SK-N-SH (cell line): ENCODE data around the gene BRI3. TPM values are rescaled to one million over a fixed set of nuclear protein-coding genes. Genes with fewer than 3 reads are reported as not detected.

ENCODE experiments used
- CTCF ChIA-PET: fragments of 300-600, 350-600 bp; formaldehyde crosslinking; extraction: SDS; loops from one replicate; lab custom pipeline; 2021; lab: Yijun Ruan, JAX
- POLR2A ChIA-PET: fragments of 350-600 bp; sonication (Branson Sonifier 250); formaldehyde crosslinking; extraction: SDS; loops from one replicate; lab custom pipeline; 2020; ENCODE audit warnings: antibody characterized with exemption, inconsistent platforms; lab: Yijun Ruan, JAX
- DNase-seq: peaks from one replicate; pipeline ENCODE4 v3.0.0; 2012
- H2AFZ ChIP-seq: fragments of 200-600 bp; sonication (generic); 2 replicates; pipeline ENCODE4 v1.8.1; 2016; ENCODE audit warnings: antibody characterized with exemption, mild to moderate bottlenecking, low read depth
- H3F3A ChIP-seq: fragments of 200-600 bp; sonication (generic); replicated peaks from 2 replicates; pipeline ENCODE3; 2016; ENCODE audit warnings: antibody characterized with exemption, mild to moderate bottlenecking; ENCODE audit not compliant: insufficient read depth
- H3K27ac ChIP-seq, 2 experiments: fragments of 200-500 bp in 1 of 2; fragments of 200-600 bp in 1 of 2; sonication (Bioruptor generic) in 1 of 2; sonication (generic), shearing (Covaris generic) in 1 of 2; 2 replicates each; pipeline versions ENCODE4 v1.5.1 to v1.6.1; 2014 to 2016; ENCODE audit warnings: low read depth in 2 of 2, inconsistent platforms in 1 of 2, low read length in 1 of 2, mild to moderate bottlenecking in 1 of 2, mixed read lengths in 1 of 2
- H3K27me3 ChIP-seq: fragments of 200-600 bp; sonication (generic), shearing (Covaris generic); 2 replicates; pipeline ENCODE4 v1.6.1; 2016; ENCODE audit warnings: mixed run types; ENCODE audit not compliant: insufficient read depth
- H3K36me3 ChIP-seq, 2 experiments: fragments of 200-500 bp in 1 of 2; fragments of 200-600 bp in 1 of 2; sonication (Bioruptor generic) in 1 of 2; sonication (generic) in 1 of 2; replicated peaks in 1 of 2; 2 replicates each; pipeline versions ENCODE3 to v1.5.1; 2014 to 2016; ENCODE audit warnings: low read length in 1 of 2, mild to moderate bottlenecking in 1 of 2; ENCODE audit not compliant: insufficient read depth in 2 of 2, control insufficient read depth in 1 of 2
- H3K4me1 ChIP-seq, 2 experiments: fragments of 200-500 bp in 1 of 2; fragments of 200-600 bp in 1 of 2; sonication (Bioruptor generic) in 1 of 2; sonication (generic), shearing (Covaris generic) in 1 of 2; 2 replicates each; pipeline versions ENCODE4 v1.5.1 to v1.6.1; 2014 to 2016; ENCODE audit warnings: low read depth in 1 of 2, low read length in 1 of 2, mixed run types in 1 of 2; ENCODE audit not compliant: insufficient read depth in 2 of 2, control insufficient read depth in 1 of 2
- H3K4me2 ChIP-seq: fragments of 200-600 bp; sonication (generic), shearing (Covaris generic); 2 replicates; pipeline ENCODE4 v1.6.1; 2017; ENCODE audit warnings: mixed run types
- H3K4me3 ChIP-seq, 2 experiments: fragments of 200-500 bp in 1 of 2; fragments of 200-600 bp in 1 of 2; sonication (Bioruptor generic) in 1 of 2; sonication (generic), shearing (Covaris generic) in 1 of 2; 2 replicates each; pipeline versions ENCODE4 v1.5.1 to v1.8.1; 2014 to 2016; ENCODE audit warnings: low read depth in 2 of 2, inconsistent platforms in 1 of 2, low read length in 1 of 2, mild to moderate bottlenecking in 1 of 2, mixed read lengths in 1 of 2, moderate library complexity in 1 of 2
- H3K79me2 ChIP-seq: fragments of 200-600 bp; sonication (generic); 2 replicates; pipeline ENCODE4 v1.8.1; 2017; ENCODE audit warnings: mild to moderate bottlenecking; ENCODE audit not compliant: insufficient read depth
- H3K9ac ChIP-seq: fragments of 200-600 bp; sonication (generic); 2 replicates; pipeline ENCODE4 v1.6.1; 2017; ENCODE audit warnings: mixed run types
- H3K9me2 ChIP-seq: fragments of 200-600 bp; sonication (generic); 2 replicates; pipeline ENCODE4 v1.6.1; 2017; ENCODE audit warnings: mixed run types
- H3K9me3 ChIP-seq: fragments of 200-600 bp; sonication (generic); 2 replicates; pipeline ENCODE4 v1.6.1; 2017; ENCODE audit warnings: mixed run types, mild to moderate bottlenecking, moderate library complexity
- H4K20me1 ChIP-seq: fragments of 200-600 bp; sonication (generic); 2 replicates; pipeline ENCODE4 v1.6.1; 2017; ENCODE audit warnings: mild to moderate bottlenecking, mixed run types; ENCODE audit not compliant: insufficient read depth
- EP300 ChIP-seq, 2 experiments: IDR thresholded peaks; 2 replicates each; pipeline versions ENCODE4 v1.4.0 to v1.6.1; 2012; ENCODE audit warnings: borderline replicate concordance in 1 of 2, low read depth in 1 of 2, low read length in 1 of 2
- FOSL2 ChIP-seq: IDR thresholded peaks from 2 replicates; pipeline ENCODE4 v1.4.0; 2012; ENCODE audit warnings: low read depth, mild to moderate bottlenecking, moderate library complexity, borderline replicate concordance
- FOXJ3 ChIP-seq: sonication (generic); formaldehyde crosslinking; IDR thresholded peaks from 2 replicates; pipeline ENCODE4 v1.5.1; 2020; ENCODE audit warnings: mild to moderate bottlenecking, missing genetic modification reagents
- FOXM1 ChIP-seq: IDR thresholded peaks from 2 replicates; pipeline ENCODE4 v1.4.0; 2012; ENCODE audit warnings: low read depth, mild to moderate bottlenecking
- GABPA ChIP-seq: IDR thresholded peaks from 2 replicates; pipeline ENCODE4 v1.4.0; 2012; ENCODE audit warnings: low read depth, mild to moderate bottlenecking
- NFIC ChIP-seq: IDR thresholded peaks from 2 replicates; pipeline ENCODE4 v1.4.0; 2012; ENCODE audit warnings: borderline replicate concordance
- RAD21 ChIP-seq: IDR thresholded peaks from 2 replicates; pipeline ENCODE4 v1.6.1; 2012; ENCODE audit warnings: mild to moderate bottlenecking, low read length
- RCOR1 ChIP-seq: fragments of 150-350 bp; IDR thresholded peaks from 2 replicates; pipeline ENCODE4 v1.6.1; 2017; ENCODE audit warnings: antibody characterized with exemption, low read length
- RXRA ChIP-seq: IDR thresholded peaks from 2 replicates; pipeline ENCODE4 v1.4.0; 2012; ENCODE audit warnings: low read depth, mild to moderate bottlenecking, borderline replicate concordance
- SIN3A ChIP-seq: IDR thresholded peaks from 2 replicates; pipeline ENCODE4 v1.6.1; 2012; ENCODE audit warnings: low read depth, mild to moderate bottlenecking, low read length, moderate library complexity, borderline replicate concordance
- SMC3 ChIP-seq: IDR thresholded peaks from 2 replicates; pipeline ENCODE4 v1.6.1; 2012; ENCODE audit warnings: low read depth, low read length, improper control_type of control experiment
- TCF12 ChIP-seq: IDR thresholded peaks from 2 replicates; pipeline ENCODE4 v1.4.0; 2012
- YY1 ChIP-seq: IDR thresholded peaks from 2 replicates; pipeline ENCODE4 v1.4.0; 2012; ENCODE audit warnings: low read depth, mild to moderate bottlenecking
- WGBS: methylation state at CpG from one replicate; pipeline ENCODE4 v1.1.6; 2017; ENCODE audit warnings: low lambda C conversion rate; 5-methylcytosine and 5-hydroxymethylcytosine counted together
- polyA plus RNA-seq, 3 experiments: library from polyadenylated mRNA; depleted of rRNA; stranded (reverse); fragments of >200 nt; gene quantifications; 2 replicates each; pipeline ENCODE4 v1.2.3, GENCODE V29; 2012
- TF ChIP-seq, protein P1 (sequence below): IDR thresholded peaks from 2 replicates; pipeline ENCODE4 v1.6.1; 2012; ENCODE audit warnings: mild to moderate bottlenecking, low read depth, low read length, moderate library complexity
- TF ChIP-seq, protein P2 (sequence below): IDR thresholded peaks from 2 replicates; pipeline ENCODE4 v1.4.0; 2012; ENCODE audit warnings: low read depth

BRI3 gene
- polyA plus RNA-seq, 1 of the 3 experiments (the other 2 are of a cell fraction) = 128 TPM

DNA sequence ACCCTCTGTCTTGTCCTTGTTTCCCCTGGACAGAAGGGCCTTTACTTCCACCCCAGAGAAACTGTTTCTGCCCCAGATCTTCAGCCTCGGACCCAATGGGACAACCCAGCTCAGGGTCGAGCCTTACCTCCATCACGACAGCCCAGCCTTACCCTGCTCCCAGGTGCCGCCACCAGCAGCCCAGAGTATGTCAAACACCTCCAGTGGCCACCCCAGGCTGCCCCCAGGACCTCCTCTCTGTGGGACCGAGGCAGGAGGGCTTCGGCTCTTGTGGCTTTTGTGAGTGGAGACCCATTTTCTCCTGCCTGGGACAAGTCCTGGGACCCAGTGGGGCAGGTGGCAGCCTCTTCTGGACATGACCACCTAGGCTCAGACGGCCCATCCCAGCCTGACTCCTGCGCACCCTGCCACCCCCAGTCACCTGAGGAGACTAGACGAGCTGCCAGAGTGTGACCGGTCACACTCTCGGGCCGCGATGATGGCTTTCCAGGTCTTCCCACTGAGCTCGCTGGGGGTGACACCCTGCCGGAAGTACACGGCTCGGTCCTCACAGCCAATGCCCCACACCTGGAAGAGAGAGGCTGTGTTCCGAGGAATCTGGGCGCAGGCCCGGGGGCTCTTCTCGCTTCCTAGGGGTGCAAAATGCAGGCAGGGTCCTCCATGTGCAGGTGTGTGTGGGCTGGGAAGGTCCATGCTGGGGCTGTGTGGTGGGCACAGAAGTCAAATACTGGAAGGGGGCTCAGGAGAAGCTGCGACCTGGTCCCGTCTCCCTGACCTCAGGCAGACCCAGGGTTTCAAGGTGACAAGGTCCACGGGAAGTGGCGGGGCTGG lies 44.9 kb upstream of the BRI3 start:
- Histone ChIP-seq H3K9me3 (no peaks in the 10 kb centered on the region), H2AFZ (no peak overlapping the region), H3K4me3 (no peak overlapping the region), H3K9ac (no peak overlapping the region), H3K27me3 (no peaks in the 10 kb centered on the region), H3K79me2 (no peaks in the 10 kb centered on the region), H3K36me3 (peaks cover 8 to 10% of the 10 kb centered on the region in 2 experiments), H3F3A (no peaks in the 10 kb centered on the region), H3K4me1 (peaks cover 0 to 2% of the 10 kb centered on the region in 2 experiments; a peak in 1 of 4 replicates), H3K4me2 (no peak overlapping the region), H4K20me1 (no peaks in the 10 kb centered on the region), H3K9me2 (no peaks in the 10 kb centered on the region), H3K27ac (no peak overlapping the region)
- CTCF ChIA-PET = interaction anchor here (0.6 to 1.0 kb wide), 2 partner anchors 215 to 599 kb away, joined by 3 to 5 read pairs; no protein-coding TSS in a partner anchor
- 91% methylated on average over 23 of the region's 25 CpGs for WGBS
- POLR2A ChIA-PET = no interaction called here
- TF ChIP-seq FOSL2 (no peak), GABPA (no peak), SMC3 (no peak), TCF12 (no peak)
- DNase-seq = peak; percentile 25

DNA sequence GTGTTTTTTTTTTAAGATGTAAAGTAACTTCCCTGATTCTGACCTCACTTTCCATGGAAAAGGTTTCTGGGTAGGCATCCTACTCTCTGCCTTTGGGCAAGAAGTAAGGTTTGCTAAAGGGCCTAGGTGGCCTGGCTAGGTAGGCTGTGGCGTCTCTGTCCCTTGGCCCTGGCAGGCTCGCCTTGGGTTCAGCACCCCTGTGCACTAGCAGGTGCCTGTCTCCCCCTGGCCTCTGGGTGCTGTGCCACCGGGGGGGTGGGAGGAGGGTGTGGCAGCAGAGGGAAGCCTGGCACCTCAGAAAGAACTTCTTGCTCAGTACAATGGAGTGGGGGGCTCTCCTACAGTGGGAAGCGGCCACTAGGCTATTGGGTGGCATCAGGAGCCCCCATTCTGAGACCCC lies 43.4 kb upstream of the BRI3 start:
- H3F3A ChIP-seq = no peaks in the 10 kb centered on the region
- ChIA-PET POLR2A (no interaction called here), CTCF (no interaction called here)
- no peaks in the 10 kb centered on the region for H3K9me2 ChIP-seq
- no peak overlapping the region for H2AFZ ChIP-seq
- no peaks in the 10 kb centered on the region for H3K9me3 ChIP-seq
- H3K27me3 ChIP-seq = no peaks in the 10 kb centered on the region
- no peak overlapping the region for H3K9ac ChIP-seq
- peak; percentile 25 for DNase-seq
- H3K79me2 ChIP-seq = no peaks in the 10 kb centered on the region
- peaks cover 8 to 10% of the 10 kb centered on the region in 2 experiments for H3K36me3 ChIP-seq
- no peaks in the 10 kb centered on the region; a peak in 1 of 4 replicates for H3K4me1 ChIP-seq
- 89% methylated on average over 3 of the region's 4 CpGs for WGBS
- no peak overlapping the region for H3K4me3 ChIP-seq
- TF ChIP-seq YY1 = no peak
- TF ChIP-seq RXRA = no peak
- TF ChIP-seq, protein P1, sequence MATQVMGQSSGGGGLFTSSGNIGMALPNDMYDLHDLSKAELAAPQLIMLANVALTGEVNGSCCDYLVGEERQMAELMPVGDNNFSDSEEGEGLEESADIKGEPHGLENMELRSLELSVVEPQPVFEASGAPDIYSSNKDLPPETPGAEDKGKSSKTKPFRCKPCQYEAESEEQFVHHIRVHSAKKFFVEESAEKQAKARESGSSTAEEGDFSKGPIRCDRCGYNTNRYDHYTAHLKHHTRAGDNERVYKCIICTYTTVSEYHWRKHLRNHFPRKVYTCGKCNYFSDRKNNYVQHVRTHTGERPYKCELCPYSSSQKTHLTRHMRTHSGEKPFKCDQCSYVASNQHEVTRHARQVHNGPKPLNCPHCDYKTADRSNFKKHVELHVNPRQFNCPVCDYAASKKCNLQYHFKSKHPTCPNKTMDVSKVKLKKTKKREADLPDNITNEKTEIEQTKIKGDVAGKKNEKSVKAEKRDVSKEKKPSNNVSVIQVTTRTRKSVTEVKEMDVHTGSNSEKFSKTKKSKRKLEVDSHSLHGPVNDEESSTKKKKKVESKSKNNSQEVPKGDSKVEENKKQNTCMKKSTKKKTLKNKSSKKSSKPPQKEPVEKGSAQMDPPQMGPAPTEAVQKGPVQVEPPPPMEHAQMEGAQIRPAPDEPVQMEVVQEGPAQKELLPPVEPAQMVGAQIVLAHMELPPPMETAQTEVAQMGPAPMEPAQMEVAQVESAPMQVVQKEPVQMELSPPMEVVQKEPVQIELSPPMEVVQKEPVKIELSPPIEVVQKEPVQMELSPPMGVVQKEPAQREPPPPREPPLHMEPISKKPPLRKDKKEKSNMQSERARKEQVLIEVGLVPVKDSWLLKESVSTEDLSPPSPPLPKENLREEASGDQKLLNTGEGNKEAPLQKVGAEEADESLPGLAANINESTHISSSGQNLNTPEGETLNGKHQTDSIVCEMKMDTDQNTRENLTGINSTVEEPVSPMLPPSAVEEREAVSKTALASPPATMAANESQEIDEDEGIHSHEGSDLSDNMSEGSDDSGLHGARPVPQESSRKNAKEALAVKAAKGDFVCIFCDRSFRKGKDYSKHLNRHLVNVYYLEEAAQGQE = no peak
- no peak for TF ChIP-seq FOXM1
- no peak for TF ChIP-seq RCOR1
- TF ChIP-seq FOXJ3 = no peak
- TF ChIP-seq SIN3A = no peak
- TF ChIP-seq SMC3 = no peak
- TF ChIP-seq, protein P2, sequence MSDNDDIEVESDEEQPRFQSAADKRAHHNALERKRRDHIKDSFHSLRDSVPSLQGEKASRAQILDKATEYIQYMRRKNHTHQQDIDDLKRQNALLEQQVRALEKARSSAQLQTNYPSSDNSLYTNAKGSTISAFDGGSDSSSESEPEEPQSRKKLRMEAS = no peak
- TF ChIP-seq NFIC = no peak
- no peak for TF ChIP-seq RAD21
- no peak for TF ChIP-seq EP300 (IDR thresholded peaks at IDR 0.05; ENCODE audit: borderline replicate concordance in 1 of 2, low read depth in 1 of 2, low read length in 1 of 2)
- no peaks in the 10 kb centered on the region for H4K20me1 ChIP-seq
- no peak overlapping the region for H3K4me2 ChIP-seq
- H3K27ac ChIP-seq = no peak overlapping the region
